A549 (cell line): ENCODE data around the gene PARD6B. TPM values are rescaled to one million over a fixed set of nuclear protein-coding genes. Genes with fewer than 3 reads are reported as not detected.
A peak's percentile ranks its signal among the peaks of the same experiment; 100 is the strongest.

Source experiments
- ATAC-seq, 2 experiments: fragments of 200-7000 bp in 1 of 2; fragments of >200 bp in 1 of 2; cut with Nextera tagmentation in 1 of 2; cut with Tn5 transposase in 1 of 2; 3 replicates each; pipeline versions ENCODE4 v1.8.0 to v1.9.1; 2018 to 2020; ENCODE audit warnings: mild to moderate bottlenecking in 1 of 2, moderate library complexity in 1 of 2
- CTCF ChIA-PET: fragments of 300-600 bp; sonication (Branson Sonifier 250); formaldehyde crosslinking; extraction: SDS; loops from one replicate; lab custom pipeline; 2021; ENCODE audit warnings: antibody characterized with exemption, inconsistent platforms; lab: Yijun Ruan, JAX
- POLR2A ChIA-PET: fragments of 350-600 bp; formaldehyde crosslinking; extraction: SDS; loops from one replicate; lab custom pipeline; 2021; ENCODE audit warnings: antibody characterized with exemption, inconsistent platforms; lab: Yijun Ruan, JAX
- DNase-seq, 2 experiments: peaks; one replicate each; pipeline versions ENCODE4 v3.0.0 to v3.0.0-alpha.2; 2011 to 2016; ENCODE audit warnings: low read depth in 1 of 2, low spot score in 1 of 2
- FAIRE-seq: peaks from 2 replicates; lab custom pipeline; 2011; peaks lifted over from hg19 to GRCh38; lab: Jason Lieb, UNC
- H3K27ac ChIP-seq, 2 experiments: fragments of >200 bp; sonication (Bioruptor Twin); formaldehyde crosslinking; 3 replicates each; pipeline ENCODE4 v1.5.1; 2016 to 2017
- H3K4me1 ChIP-seq: fragments of >200 bp; sonication (Bioruptor Twin); formaldehyde crosslinking; 3 replicates; pipeline ENCODE4 v1.6.1; 2016
- H3K4me2 ChIP-seq: fragments of >200 bp; sonication (Bioruptor Twin); formaldehyde crosslinking; 3 replicates; pipeline ENCODE4 v1.6.1; 2016
- H3K4me3 ChIP-seq: fragments of >200 bp; sonication (Bioruptor Twin); formaldehyde crosslinking; 3 replicates; pipeline ENCODE4 v1.5.1; 2016
- H3K9me3 ChIP-seq: fragments of >200 bp; sonication (Bioruptor Twin); formaldehyde crosslinking; 3 replicates; pipeline ENCODE4 v1.6.1; 2016
- CHD2 ChIP-seq: fragments of 150-350 bp; IDR thresholded peaks from 2 replicates; pipeline ENCODE4 v1.6.1; 2014; ENCODE audit warnings: low read length; ENCODE audit not compliant: partially characterized antibody
- EP300 ChIP-seq, 2 experiments: fragments of >200 bp; sonication (Bioruptor Twin); formaldehyde crosslinking; IDR thresholded peaks; 2 replicates in 1 of 2; 3 replicates in 1 of 2; pipeline ENCODE4 v1.6.1; 2016 to 2017
- ESRRA ChIP-seq: fragments of 150-350 bp; IDR thresholded peaks from 2 replicates; pipeline ENCODE4 v1.6.1; 2014; ENCODE audit warnings: mild to moderate bottlenecking, low read length, borderline replicate concordance
- FOSL2 ChIP-seq, 2 experiments: fragments of 450-650 bp in 1 of 2; fragments of >200 bp in 1 of 2; sonication (Bioruptor Twin) in 1 of 2; formaldehyde crosslinking; IDR thresholded peaks; 2 replicates each; pipeline versions ENCODE4 v1.5.0 to v1.6.1; 2016 to 2020; ENCODE audit warnings: mild to moderate bottlenecking in 1 of 2, moderate library complexity in 1 of 2
- GATA3 ChIP-seq: IDR thresholded peaks from 2 replicates; pipeline ENCODE4 v1.6.1; 2012; ENCODE audit warnings: borderline replicate concordance
- HES2 ChIP-seq: fragments of >200 bp; sonication (Bioruptor Twin); formaldehyde crosslinking; IDR thresholded peaks from 2 replicates; pipeline ENCODE4 v1.6.1; 2016
- MAFK ChIP-seq: fragments of 450-650 bp; IDR thresholded peaks from 2 replicates; pipeline ENCODE4 v1.6.1; 2014; ENCODE audit not compliant: partially characterized antibody
- MYC ChIP-seq: IDR thresholded peaks from 2 replicates; pipeline ENCODE4 v1.6.1; 2012; ENCODE audit warnings: mild to moderate bottlenecking, inconsistent platforms, low read length, improper control_type of control experiment, borderline replicate concordance
- NFE2L2 ChIP-seq: fragments of 150-350 bp; conservative IDR thresholded peaks from 2 replicates; pipeline ENCODE4 v1.6.1; 2014; ENCODE audit warnings: low read length
- NPAS2 ChIP-seq: fragments of 250-450 bp; sonication (Bioruptor Pico); IDR thresholded peaks from 2 replicates; pipeline ENCODE4 v1.8.0; 2022; ENCODE audit warnings: mild to moderate bottlenecking, moderate library complexity, borderline replicate concordance
- PHF8 ChIP-seq: fragments of 200-600 bp; sonication (generic); IDR thresholded peaks from 2 replicates; pipeline ENCODE4 v1.6.1; 2016; ENCODE audit warnings: low read depth, mild to moderate bottlenecking, antibody characterized with exemption, moderate library complexity, borderline replicate concordance
- POLR2A ChIP-seq: IDR thresholded peaks from 2 replicates; pipeline ENCODE4 v1.6.1; 2012; ENCODE audit warnings: mild to moderate bottlenecking, low read length
- POLR2AphosphoS2 ChIP-seq: conservative IDR thresholded peaks from 2 replicates; pipeline ENCODE4 v1.6.1; 2012; ENCODE audit warnings: low read length, improper control_type of control experiment, inconsistent platforms
- RARB ChIP-seq: fragments of 250-450 bp; sonication (Bioruptor Pico); IDR thresholded peaks from 2 replicates; pipeline ENCODE4 v1.8.0; 2021; ENCODE audit warnings: mild to moderate bottlenecking, moderate library complexity
- RCOR1 ChIP-seq: fragments of 150-350 bp; IDR thresholded peaks from 2 replicates; pipeline ENCODE4 v1.6.1; 2014; ENCODE audit warnings: antibody characterized with exemption, low read length, low read depth
- RNF2 ChIP-seq: fragments of 200-600 bp; sonication (generic); IDR thresholded peaks from 2 replicates; pipeline ENCODE4 v1.6.1; 2016; ENCODE audit warnings: low read depth, mild to moderate bottlenecking, antibody characterized with exemption, moderate library complexity, borderline replicate concordance
- ZFP36 ChIP-seq: fragments of 450-650 bp; IDR thresholded peaks from 2 replicates; pipeline ENCODE4 v1.6.1; 2014; ENCODE audit warnings: borderline replicate concordance; ENCODE audit not compliant: partially characterized antibody
- WGBS: methylation state at CpG from one replicate; pipeline ENCODE4 v1.1.6; 2017; ENCODE audit errors: missing lambda C conversion rate; 5-methylcytosine and 5-hydroxymethylcytosine counted together
- polyA plus RNA-seq, 4 experiments: library from polyadenylated mRNA; depleted of rRNA in 3 of 4; stranded (reverse); fragments of >200 nt; fragmentation: RNase III in 1 of 4; extraction: RNeasy Plus Mini Kit Qiagen cat#74134 plus additional on column Dnase treatment in 1 of 4; gene quantifications; 2 replicates in 3 of 4; 3 replicates in 1 of 4; pipeline ENCODE4 v1.2.3, GENCODE V29; 2011 to 2017
- TF ChIP-seq, protein P1 (sequence below): IDR thresholded peaks from 2 replicates; pipeline ENCODE4 v1.6.1; 2012

PARD6B gene
- polyA plus RNA-seq, 2 of the 4 experiments (the other 2 are of a cell fraction) = 3.1 to 6.4 TPM

DNA sequence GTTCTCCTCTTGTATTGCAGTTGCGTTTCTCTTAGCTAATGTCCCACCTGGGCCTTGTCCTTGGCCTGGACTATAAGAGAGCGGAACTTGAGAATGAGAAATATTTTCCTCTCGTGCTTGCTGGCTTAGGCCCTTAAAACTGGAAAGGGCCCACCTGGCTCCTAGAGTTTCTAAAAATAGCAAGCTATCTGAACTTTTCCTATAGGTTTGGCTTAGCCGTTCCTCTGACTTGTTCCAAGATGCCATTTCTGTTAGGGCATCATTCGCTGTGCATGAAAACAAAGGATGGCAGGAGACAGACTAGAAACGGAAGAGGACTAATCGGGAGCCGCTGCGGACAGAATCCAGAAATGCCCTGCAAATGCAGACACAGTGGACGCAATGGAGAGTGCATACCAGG, 44.6 kb upstream of the PARD6B start:
- FAIRE-seq (no peak), DNase-seq (no peak), ATAC-seq (no peak)
- POLR2A ChIA-PET = interaction anchor here (0.5 kb wide), 1 partner anchor 14 kb away, joined by 3 read pairs; no protein-coding TSS in a partner anchor
- WGBS = 91% methylated on average over 10 of the region's 10 CpGs
- Histone ChIP-seq H3K4me1 (peaks cover 17% of the 10 kb centered on the region), H3K27ac (no peak overlapping the region), H3K4me3 (no peak overlapping the region), H3K9me3 (no peaks in the 10 kb centered on the region), H3K4me2 (no peak overlapping the region)
- no peak for TF ChIP-seq EP300 (IDR thresholded peaks at IDR 0.05)
- TF ChIP-seq HES2 = no peak
- no peak for TF ChIP-seq RARB (CRISPR knock-in tag)
- TF ChIP-seq POLR2AphosphoS2 = no peak
- no peak for TF ChIP-seq RNF2
- TF ChIP-seq ESRRA = no peak
- TF ChIP-seq MAFK = no peak
- no peak for TF ChIP-seq PHF8
- TF ChIP-seq NFE2L2 = no peak
- TF ChIP-seq ZFP36 = no peak
- TF ChIP-seq NPAS2 (CRISPR knock-in tag) = no peak
- TF ChIP-seq POLR2A = no peak
- CTCF ChIA-PET = interaction anchor here (0.6 to 1.5 kb wide), 5 partner anchors 23 to 518 kb away, joined by 3 to 4 read pairs (median 3); no protein-coding TSS in a partner anchor

DNA sequence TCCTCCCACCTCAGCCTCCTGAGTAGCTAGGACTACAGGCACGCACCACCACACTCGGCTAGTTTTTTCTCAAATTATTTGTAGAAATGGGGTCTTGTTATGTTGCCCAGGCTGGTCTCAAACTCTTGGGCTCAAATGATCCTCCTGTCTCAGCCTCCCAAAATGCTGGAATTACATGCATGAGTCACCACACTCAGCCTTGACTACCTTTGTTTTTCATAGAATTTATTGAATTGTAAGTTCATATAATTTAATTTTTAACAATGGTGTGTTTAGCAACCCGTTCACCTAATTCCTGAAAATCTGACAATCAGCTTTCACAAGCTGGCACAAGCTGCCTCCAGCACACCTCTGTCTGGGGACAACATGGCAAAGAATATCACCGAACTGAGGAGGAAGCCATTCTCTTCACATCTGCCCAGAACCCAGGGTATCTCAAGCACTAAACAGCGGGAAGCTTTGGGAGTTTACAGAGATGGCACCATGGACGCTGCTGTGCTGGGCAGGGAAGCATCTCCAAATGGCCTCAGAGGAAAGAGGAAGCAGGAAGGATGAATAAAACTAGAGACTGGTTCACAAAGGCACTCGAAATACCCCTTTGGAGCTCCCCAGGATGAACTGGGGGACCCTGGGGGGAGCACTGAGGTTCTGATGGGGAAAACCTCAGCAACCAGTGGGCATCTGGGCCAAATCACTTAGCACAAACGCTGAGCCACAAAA, 43.0 kb upstream of the PARD6B start:
- H3K4me1 ChIP-seq = peaks cover 17% of the 10 kb centered on the region
- CTCF ChIA-PET = interaction anchor here (1.1 to 1.3 kb wide), 3 partner anchors 12 to 106 kb away, joined by 3 to 5 read pairs (median 3); partner anchors contain the start of gene BCAS4
- FAIRE-seq = no peak
- H3K9me3 ChIP-seq = no peaks in the 10 kb centered on the region
- DNase-seq = no peak
- no peak for TF ChIP-seq FOSL2 (IDR thresholded peaks at IDR 0.05)
- peak; percentile 16; the same call in 1 of the 2 replicates for TF ChIP-seq FOSL2 (CRISPR knock-in tag; IDR thresholded peaks at IDR 0.05)
- TF ChIP-seq, protein P1, sequence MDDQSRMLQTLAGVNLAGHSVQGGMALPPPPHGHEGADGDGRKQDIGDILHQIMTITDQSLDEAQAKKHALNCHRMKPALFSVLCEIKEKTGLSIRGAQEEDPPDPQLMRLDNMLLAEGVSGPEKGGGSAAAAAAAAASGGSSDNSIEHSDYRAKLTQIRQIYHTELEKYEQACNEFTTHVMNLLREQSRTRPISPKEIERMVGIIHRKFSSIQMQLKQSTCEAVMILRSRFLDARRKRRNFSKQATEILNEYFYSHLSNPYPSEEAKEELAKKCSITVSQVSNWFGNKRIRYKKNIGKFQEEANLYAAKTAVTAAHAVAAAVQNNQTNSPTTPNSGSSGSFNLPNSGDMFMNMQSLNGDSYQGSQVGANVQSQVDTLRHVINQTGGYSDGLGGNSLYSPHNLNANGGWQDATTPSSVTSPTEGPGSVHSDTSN = no peak
- no peak for TF ChIP-seq NPAS2 (CRISPR knock-in tag)
- no peak for TF ChIP-seq RCOR1
- no peak for TF ChIP-seq CHD2
- no peak for TF ChIP-seq MYC
- TF ChIP-seq, all 56 proteins: peak for 1
- peak overlapping the region in 1 of 2 experiments; percentile 33; a peak in 2 of 6 replicates for H3K27ac ChIP-seq
- ATAC-seq = no peak
- WGBS = 88% methylated on average over 8 of the region's 8 CpGs
- no peak overlapping the region for H3K4me2 ChIP-seq
- POLR2A ChIA-PET = no interaction called here
- H3K4me3 ChIP-seq = no peak overlapping the region

- ChIA-PET CTCF (interaction anchor here (0.6 to 1.8 kb wide), 3 partner anchors 13 to 194 kb away, joined by 3 to 6 read pairs (median 5); partner anchors contain the start of gene BCAS4), POLR2A (no interaction called here)
- peak overlapping the region; percentile 65 for H3K4me2 ChIP-seq
- H3K4me1 ChIP-seq = peaks cover 25% of the 10 kb centered on the region
- ATAC-seq = peak; percentile 40 to 55; a peak in 4 of 6 replicates
- WGBS = 10% methylated on average over 10 of the region's 10 CpGs
- H3K4me3 ChIP-seq = no peak overlapping the region
- no peak for FAIRE-seq
- TF ChIP-seq RARB (CRISPR knock-in tag) = no peak
- 0 out of 5 replicates have a peak, but pooled peaks of 1 of the 2 experiments have one; percentile 38 for TF ChIP-seq EP300 (IDR thresholded peaks at IDR 0.05)
- no peak for TF ChIP-seq NPAS2 (CRISPR knock-in tag)
- TF ChIP-seq GATA3 = peak; percentile 85
- DNase-seq = no peak
- H3K27ac ChIP-seq = peak overlapping the region; percentile 27 to 79; a peak in 4 of 6 replicates
- no peaks in the 10 kb centered on the region for H3K9me3 ChIP-seq
Measured at GRCh38 chr20:50689864-50690649, 41.3 kb upstream of the PARD6B start.
